ENCODE results near the gene LRRK1.
"Not testable (repeated sequence)": the region's sequence is repeated elsewhere in the genome, so short reads cannot be mapped to it uniquely, and the experiment has no call there.

The LRRK1 gene

GRCh38 chr15:101083336-101084045 is 164.3 kb downstream of the LRRK1 start:
- no peak for DNase-seq

DNA sequence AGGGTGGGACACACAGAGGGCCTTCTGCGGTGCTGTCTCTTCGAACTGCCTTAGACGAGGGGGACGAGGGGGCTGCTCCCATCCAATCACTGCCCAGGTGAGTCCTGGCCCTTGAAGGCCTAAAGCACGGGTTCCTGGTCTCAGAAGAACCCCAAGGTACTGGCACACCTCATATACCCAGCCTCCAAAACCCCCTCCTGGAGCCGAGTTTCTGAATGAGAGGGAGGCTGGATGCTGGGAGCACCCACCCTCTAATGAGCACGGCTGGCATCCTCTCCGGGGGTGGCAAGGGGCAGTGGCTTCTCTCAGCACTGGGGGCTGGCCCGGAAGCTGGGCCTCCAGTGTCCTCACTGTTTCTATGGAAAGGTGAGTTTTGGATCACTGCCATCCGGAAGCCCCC is 165.6 kb downstream of the LRRK1 start:
- DNase-seq, result no peak

- no peak for DNase-seq
Observed at GRCh38 chr15:101085311-101085700, 166.1 kb downstream of the LRRK1 start.

DNA sequence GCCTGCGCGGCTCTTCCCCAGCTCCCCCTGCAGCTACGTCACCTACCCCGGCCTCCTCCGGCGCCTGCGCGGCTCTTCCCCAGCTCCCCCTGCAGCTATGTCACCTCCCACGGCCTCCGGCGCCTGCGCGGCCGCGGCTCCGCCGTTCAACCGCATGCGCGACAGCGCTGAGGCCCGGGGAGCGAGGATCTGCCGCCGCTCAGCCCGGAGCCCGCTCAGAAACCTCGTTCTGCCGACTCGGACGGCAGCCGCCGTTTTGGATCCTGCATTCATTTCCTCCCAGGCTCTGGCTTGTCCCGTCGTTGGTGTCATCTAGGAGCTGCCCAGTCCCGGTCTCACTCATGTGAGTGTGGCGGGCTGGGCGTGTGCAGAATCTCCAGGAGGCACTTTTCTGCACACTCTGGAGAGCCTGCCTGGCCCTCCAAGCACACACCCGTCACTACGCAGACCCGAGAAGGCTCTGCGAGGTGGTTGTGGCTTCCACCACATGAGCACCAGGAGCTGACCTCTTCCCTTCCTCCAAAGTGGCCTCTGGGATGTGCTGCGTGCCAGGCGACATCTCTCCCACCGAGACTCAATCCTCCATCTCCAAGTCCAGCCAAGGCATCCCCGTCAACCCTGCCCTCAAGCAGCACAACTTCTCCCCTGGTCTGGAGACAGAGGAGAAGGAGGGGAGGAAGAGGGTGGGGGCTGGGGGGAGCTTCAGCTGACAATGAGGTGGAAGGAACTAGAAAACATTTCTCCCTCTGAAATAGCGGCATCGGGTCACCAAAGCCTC is 167.4 kb downstream of the LRRK1 start:
- no peak for DNase-seq

- DNase-seq, result no peak
Observed at GRCh38 chr15:101087172-101087769, 168.1 kb downstream of the LRRK1 start.

DNA sequence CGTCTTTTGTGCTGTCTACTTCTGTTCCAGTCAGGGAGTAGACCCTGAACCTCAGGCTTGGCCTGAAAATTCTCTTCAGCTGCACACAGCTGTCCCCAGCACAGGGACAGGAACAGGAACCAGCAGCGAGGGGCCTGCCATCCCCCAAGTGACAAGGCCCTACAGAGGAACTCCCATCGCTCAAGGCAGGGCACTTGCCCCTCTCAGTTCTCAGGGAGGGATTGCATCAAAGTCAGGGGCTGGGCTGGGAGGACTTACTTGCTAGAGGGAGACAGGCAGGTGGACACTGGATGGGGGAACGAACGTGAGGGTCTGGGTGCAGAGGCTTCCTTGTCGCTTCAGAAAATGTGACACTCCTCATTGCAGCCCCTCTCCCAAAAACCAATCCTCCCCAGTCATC is 169.1 kb downstream of the LRRK1 start:
- DNase-seq, result no peak

GRCh38 chr15:101088788-101089578 is 169.8 kb downstream of the LRRK1 start:
- DNase-seq, result peak; percentile 89

GRCh38 chr15:101089579-101090427 is 170.6 kb downstream of the LRRK1 start:
- DNase-seq, result peak; percentile 18

DNA sequence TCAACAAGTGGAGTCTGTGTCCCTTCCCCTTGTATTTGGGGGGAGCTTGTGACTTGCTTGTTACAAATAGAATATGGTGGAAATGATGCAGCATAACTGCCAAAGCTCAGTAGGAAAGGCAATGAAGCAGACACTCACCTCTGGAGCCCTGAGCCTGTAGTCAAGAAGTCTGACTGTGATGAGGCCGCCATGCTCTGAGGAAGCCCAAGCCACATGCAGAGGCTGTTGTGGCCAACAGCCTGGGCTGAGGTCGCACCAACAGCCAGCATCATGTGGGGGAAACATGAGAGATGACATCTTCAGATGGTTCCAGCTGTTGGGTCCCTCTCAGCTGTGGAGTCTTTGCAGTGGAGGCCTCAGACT is 171.3 kb downstream of the LRRK1 start:
- peak; percentile 15 for DNase-seq

DNA sequence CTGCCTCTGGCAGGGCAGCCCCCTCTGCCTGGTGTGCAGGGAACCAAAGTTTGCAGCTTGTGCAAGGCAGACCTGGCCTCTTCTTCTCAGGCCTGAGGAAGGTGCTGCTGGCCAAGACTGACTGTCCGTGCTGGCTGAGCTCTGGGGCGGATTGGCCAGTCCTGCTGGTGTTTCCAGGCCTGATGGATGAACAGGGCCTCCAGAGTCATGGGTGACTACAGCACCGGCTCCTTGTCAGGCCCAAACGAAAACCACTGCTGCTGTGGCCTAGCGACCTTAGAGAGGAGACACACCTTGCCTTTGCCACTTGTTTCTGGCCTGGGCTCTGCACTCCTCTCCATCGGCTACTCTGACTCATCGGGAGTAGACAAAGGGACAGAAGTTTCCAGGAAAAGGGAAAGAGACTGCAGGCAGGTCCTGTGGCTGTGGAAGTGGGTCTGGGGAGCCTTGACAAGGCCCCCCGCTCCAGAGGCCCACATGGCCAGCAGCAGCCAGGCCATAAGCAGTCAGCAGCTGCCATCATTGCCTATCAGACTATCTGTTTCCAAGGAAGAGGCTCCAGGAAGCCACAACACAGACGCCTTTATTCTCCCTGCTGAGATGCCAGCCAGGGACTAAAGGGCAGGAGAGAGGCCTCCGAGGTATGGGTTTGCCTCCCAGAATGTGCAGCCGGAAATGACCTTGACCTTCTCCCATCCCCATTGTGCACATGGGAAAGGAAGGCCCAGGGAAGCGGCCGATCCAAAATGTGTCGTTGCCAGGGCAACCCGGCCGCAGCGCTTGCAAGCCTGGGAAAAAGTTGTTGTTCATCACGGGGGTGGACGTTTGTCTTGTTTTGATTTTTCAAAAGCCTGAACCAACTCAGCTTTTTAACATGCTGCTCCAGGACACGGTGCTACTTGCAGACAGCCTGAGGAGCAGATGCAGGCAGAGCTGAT is 172.2 kb downstream of the LRRK1 start:
- DNase-seq, result no peak

DNA sequence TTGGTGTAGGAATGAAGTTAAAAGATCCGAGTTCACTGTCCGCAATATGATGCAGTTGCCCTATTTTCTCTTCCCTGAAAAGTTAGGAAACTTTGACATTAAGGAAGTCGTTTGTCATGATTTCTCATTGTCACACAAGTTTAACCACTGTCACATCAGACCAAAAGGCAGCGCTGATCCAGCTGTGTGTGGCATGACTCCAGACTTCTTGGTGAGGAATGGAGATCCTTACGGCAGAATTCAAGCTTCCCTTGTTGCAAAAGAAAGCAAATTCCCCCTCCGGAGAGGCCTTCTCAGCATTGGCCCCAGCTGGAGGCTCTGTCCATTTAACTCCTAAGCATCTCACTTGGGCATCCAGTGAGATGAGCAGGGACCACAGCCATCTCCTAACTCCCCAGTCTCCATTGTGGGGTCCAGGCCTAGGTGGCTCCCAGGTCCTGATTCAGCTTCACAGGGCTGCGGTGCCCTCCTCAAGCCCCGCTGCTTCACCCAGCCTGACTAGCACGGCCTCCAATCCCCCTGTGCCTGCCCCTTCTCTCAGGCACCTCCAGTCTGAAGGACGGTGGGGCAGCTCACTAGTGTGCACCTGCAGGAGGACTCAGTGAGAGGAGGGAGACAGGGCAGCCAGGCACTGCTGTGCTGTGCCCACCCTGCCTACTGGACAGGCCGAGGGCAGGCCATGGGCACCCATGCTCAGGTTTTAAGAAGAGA is 173.2 kb downstream of the LRRK1 start:
- no peak for DNase-seq

GRCh38 chr15:101092867-101093202 is 173.7 kb downstream of the LRRK1 start:
- no peak for DNase-seq

- no peak for DNase-seq
Observed at GRCh38 chr15:101093958-101094357, 174.8 kb downstream of the LRRK1 start.

DNA sequence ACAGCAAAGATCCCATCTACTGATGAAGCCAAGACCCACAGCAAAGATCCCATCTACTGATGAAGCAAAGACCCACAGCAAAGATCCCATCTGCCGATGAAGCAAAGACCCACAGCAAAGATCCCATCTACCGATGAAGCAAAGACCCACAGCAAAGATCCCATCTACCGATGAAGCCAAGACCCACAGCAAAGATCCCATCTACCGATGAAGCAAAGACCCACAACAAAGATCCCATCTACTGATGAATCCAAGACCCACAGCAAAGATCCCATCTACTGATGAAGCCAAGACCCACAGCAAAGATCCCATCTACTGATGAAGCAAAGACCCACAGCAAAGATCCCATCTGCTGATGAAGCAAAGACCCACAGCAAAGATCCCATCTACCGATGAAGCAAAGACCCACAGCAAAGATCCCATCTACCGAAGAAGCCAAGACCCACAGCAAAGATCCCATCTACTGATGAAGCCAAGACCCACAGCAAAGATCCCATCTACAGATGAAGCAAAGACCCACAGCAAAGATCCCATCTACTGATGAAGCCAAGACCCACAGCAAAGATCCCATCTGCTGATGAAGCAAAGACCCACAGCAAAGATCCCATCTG is 176.7 kb downstream of the LRRK1 start:
- not testable (repeated sequence) for DNase-seq

GRCh38 chr15:101097111-101097510 is 178.0 kb downstream of the LRRK1 start:
- DNase-seq, result no peak

GRCh38 chr15:101099183-101099582 is 180.0 kb downstream of the LRRK1 start:
- peak; percentile 73 for DNase-seq

- DNase-seq, result no peak
Observed at GRCh38 chr15:101100118-101100517, 181.0 kb downstream of the LRRK1 start.

DNA sequence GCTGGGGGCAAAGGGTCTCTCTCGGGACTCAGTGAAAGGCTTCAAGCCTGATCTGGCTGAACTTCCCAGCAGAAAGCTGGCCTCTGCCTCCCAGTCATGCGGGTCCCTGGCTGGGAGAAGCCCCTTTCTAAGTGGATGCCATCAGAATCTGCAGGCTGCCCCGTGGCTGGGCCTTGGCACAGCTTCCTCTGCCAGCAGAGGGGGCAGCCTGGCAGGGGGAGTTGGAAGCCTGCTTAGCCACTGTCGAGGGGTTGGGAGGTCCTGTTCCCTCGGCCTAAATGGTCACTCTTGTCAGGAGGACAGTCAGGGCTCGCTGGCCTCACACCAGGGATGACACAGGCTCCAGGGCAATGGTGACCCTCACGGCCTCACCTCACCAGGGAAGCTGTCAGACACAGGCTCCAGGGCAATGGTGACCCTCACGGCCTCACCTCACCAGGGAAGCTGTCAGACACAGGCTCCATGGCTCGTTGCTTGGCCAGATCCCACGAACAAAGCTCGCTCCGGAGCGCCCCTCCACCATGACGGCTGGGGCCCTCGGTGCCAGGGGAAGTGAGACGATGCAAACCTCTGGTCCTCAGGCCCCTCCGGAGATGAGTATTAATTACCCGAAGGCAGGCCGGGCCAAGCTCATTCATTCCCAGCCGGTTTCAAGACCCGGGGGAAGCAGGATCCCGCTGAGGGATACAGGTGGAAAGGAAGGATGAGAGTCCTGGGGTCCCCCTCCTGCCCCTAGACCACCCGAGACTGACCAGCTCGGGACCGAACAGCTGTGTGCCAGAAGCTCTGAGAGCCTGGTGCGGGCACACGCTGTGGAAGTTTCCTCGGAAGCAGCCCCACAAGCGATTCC is 181.7 kb downstream of the LRRK1 start:
- DNase-seq, result no peak

DNA sequence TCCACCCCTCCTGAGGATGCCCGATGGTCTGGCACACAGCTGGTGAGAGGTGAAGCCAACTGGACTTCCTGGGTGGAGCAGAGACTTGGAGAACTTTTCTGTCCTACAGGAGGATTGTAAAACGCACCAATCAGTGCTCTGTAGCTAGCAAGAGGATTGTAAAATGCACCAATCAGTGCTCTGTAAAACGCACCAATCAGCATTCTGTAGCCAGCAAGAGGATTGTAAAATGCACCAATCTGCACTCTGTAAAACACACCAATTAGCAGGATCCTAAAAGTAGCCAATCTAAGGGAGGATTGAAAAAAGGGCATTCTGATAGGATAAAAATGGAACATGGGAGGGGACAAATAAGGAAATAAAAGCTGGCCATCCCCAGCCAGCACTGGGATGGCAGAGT is 182.5 kb downstream of the LRRK1 start:
- DNase-seq, result no peak

Data from activated CD4-positive, alpha-beta T cell treated with anti-CD3 and anti-CD28 coated beads, Interleukin-2, Interleukin-6, amounts not matched to agents 100 ng/mL and 50 ng/mL, durations not matched to agents 16 hours and 8 hours (primary cell).